ENCODE measurements around the gene SCGB1A1.

- no peak for TF ChIP-seq CTCF (conservative IDR thresholded peaks at IDR 0.05; ENCODE audit: low read length)
- TF ChIP-seq EZH2phosphoT487 (IDR thresholded peaks at IDR 0.05; ENCODE audit: borderline replicate concordance, low read depth, low read length): no peak
Observed at GRCh38 chr11:62373464-62374119, 45.2 kb upstream of the SCGB1A1 start.
